Fibroblast of mammary gland (primary cell): ENCODE measurements around the gene ZNF266.

Experiments used
- DNase-seq: peaks from one replicate; pipeline ENCODE4 v3.0.0-alpha.2; 2010; ENCODE audit warnings: low read depth
- H3K4me3 ChIP-seq: 2 replicates; pipeline ENCODE4 v1.5.1; 2011; ENCODE audit warnings: low read depth, mild to moderate bottlenecking, low read length, moderate library complexity; ENCODE audit not compliant: control insufficient read depth
- CTCF ChIP-seq: conservative IDR thresholded peaks from 2 replicates; pipeline ENCODE4 v1.5.1; 2011; ENCODE audit warnings: low read depth, low read length, inconsistent platforms; ENCODE audit not compliant: control insufficient read depth, insufficient read depth

ZNF266 gene

GRCh38 chr19:9435279-9436268, at the start of gene ZNF266:
ZNF266 (minus strand) TSS chr19:9435573; CDS start chr19:9420089, 15,484 bp downstream.
- DNase-seq = peak; percentile 91
- H3K4me3 ChIP-seq = peak within 1 kb of the TSS; percentile 87
- peak; percentile 60 for TF ChIP-seq CTCF

- no peak for TF ChIP-seq CTCF
- no peak overlapping the region for H3K4me3 ChIP-seq
- DNase-seq = no peak
Measured at GRCh38 chr19:9485140-9485539, 49.8 kb upstream of the ZNF266 start.

GRCh38 chr19:9474975-9475374, 39.6 kb upstream of the ZNF266 start:
- TF ChIP-seq CTCF = no peak
- no peak for DNase-seq
- H3K4me3 ChIP-seq = no peak overlapping the region

GRCh38 chr19:9467161-9467560, 31.8 kb upstream of the ZNF266 start:
- no peak for DNase-seq
- TF ChIP-seq CTCF = no peak
- no peak overlapping the region for H3K4me3 ChIP-seq

- H3K4me3 ChIP-seq = no peak overlapping the region
- TF ChIP-seq CTCF = no peak
- DNase-seq = no peak
Measured at GRCh38 chr19:9461938-9462337, 26.6 kb upstream of the ZNF266 start.

GRCh38 chr19:9456018-9456689, 20.8 kb upstream of the ZNF266 start:
- no peak overlapping the region for H3K4me3 ChIP-seq
- no peak for DNase-seq
- TF ChIP-seq CTCF = no peak
